Liver (tissue), 3 donors: ENCODE measurements around the gene JPH3.

Experiments
- CTCF ChIP-seq: fragments of 150-350 bp; IDR thresholded peaks from 2 replicates; pipeline ENCODE4 v1.5.1; 2017; ENCODE audit warnings: improper control_type of control experiment, low read depth, low read length; ENCODE audit not compliant: missing input control
- EGR1 ChIP-seq, 2 donors: IDR thresholded peaks; 2 replicates each; pipeline ENCODE4 v1.6.1; 2016 to 2018; ENCODE audit warnings: antibody characterized with exemption in 2 of 2, low read depth in 2 of 2
- FOXA2 ChIP-seq: IDR thresholded peaks from 2 replicates; pipeline ENCODE4 v1.6.1; 2016; ENCODE audit warnings: antibody characterized with exemption
- GABPA ChIP-seq, 2 donors: IDR thresholded peaks in 1 of 2; conservative IDR thresholded peaks in 1 of 2; 2 replicates each; pipeline ENCODE4 v1.6.1; 2016; ENCODE audit warnings: antibody characterized with exemption in 2 of 2, mild to moderate bottlenecking in 1 of 2, moderate library complexity in 1 of 2
- HNF4G ChIP-seq: IDR thresholded peaks from 2 replicates; pipeline ENCODE4 v1.6.1; 2016; ENCODE audit warnings: antibody characterized with exemption
- JUND ChIP-seq, 2 donors: IDR thresholded peaks; 2 replicates each; pipeline ENCODE4 v1.6.1; 2016; ENCODE audit warnings: antibody characterized with exemption in 2 of 2
- MAX ChIP-seq: IDR thresholded peaks from 2 replicates; pipeline ENCODE4 v1.6.1; 2016; ENCODE audit warnings: antibody characterized with exemption
- RAD21 ChIP-seq, 2 donors: IDR thresholded peaks; 2 replicates each; pipeline ENCODE4 v1.6.1; 2016; ENCODE audit warnings: antibody characterized with exemption in 2 of 2, mild to moderate bottlenecking in 2 of 2
- REST ChIP-seq: IDR thresholded peaks from 2 replicates; pipeline ENCODE4 v1.6.1; 2016; ENCODE audit warnings: antibody characterized with exemption, mild to moderate bottlenecking
- ZBTB33 ChIP-seq: IDR thresholded peaks from 2 replicates; pipeline ENCODE4 v1.6.1; 2016; ENCODE audit warnings: antibody characterized with exemption
- donor health status: healthy.
- donor health status: healthy.

- no peak for TF ChIP-seq CTCF
- TF ChIP-seq HNF4G: no peak
- no peak for TF ChIP-seq GABPA (IDR thresholded peaks at IDR 0.05 in 1 of 2, conservative IDR thresholded peaks at IDR 0.05 in 1 of 2)
- no peak for TF ChIP-seq EGR1 (IDR thresholded peaks at IDR 0.05; ENCODE audit: low read depth in 2 of 2)
- TF ChIP-seq FOXA2: no peak
- TF ChIP-seq REST: no peak
- no peak for TF ChIP-seq ZBTB33
- no peak for TF ChIP-seq JUND (IDR thresholded peaks at IDR 0.05)
- TF ChIP-seq MAX: no peak
- no peak for TF ChIP-seq RAD21 (IDR thresholded peaks at IDR 0.05)
These were observed 40.2 kb downstream of the JPH3 start for GRCh38 chr16:87642491-87642890.
